ENCODE results near the gene VAV2. TPM values are rescaled to one million over a fixed set of nuclear protein-coding genes. Genes with fewer than 3 reads are reported as not detected.

Gene VAV2
- total and polyA plus RNA-seq, 2 experiments from 2014 or later, result 8.1 to 28.9 TPM

DNA sequence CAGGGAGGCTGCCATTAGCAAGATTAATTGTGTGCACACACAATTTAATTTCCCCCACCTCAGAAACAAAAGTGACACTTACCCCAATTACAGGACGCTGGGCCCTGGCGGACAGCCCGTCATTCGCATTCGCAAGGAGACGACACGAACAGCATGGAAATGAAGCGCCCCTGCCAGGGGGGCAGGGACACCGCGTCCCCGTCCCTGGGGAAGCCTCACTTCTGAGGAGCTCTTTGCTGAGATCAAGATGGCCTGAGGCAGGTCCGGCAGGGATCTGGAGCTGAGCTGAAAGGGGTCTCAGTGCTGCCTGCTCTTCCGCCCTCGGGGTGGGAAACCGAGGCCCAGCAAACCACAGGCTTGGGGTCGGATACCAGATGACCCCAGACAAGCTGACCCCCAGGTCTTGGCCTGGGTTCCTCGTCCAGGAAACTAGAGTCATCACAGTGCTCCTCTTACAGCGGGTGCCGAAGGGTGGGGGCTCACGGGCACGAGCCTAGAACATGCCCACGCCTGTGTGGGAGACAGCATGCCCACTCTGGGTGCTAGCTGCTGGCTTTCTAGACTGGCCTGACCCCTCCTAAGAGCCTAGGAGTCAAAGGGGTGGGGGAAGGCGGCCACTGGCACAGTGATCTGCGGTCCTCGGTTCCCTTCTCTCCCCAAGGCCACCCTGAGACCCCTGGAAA, 103.2 kb downstream of the VAV2 start:
- Histone ChIP-seq H3K79me2 (replicated peaks; ENCODE audit: insufficient read depth) (peaks cover 40% of the 10 kb centered on the region), H3K4me2 (no peak overlapping the region), H3K4me1 (ENCODE audit: insufficient read depth) (no peaks in the 10 kb centered on the region), H2AFZ (no peak overlapping the region), H3K9me2 (ENCODE audit: insufficient read depth) (no peaks in the 10 kb centered on the region), H3K4me3 (no peak overlapping the region), H3F3A (replicated peaks; ENCODE audit: low read depth) (no peaks in the 10 kb centered on the region), H3K27me3 (ENCODE audit: insufficient read depth) (no peaks in the 10 kb centered on the region), H4K20me1 (replicated peaks; ENCODE audit: insufficient read depth) (no peaks in the 10 kb centered on the region; the same call in 1 of the 2 replicates), H3K36me3 (ENCODE audit: insufficient read depth) (no peaks in the 10 kb centered on the region), H3K27ac (ENCODE audit: low read depth) (peak overlapping the region; percentile 39; the same call in 1 of the 2 replicates)
- H3K4me1 Mint-ChIP-seq, result peaks cover 56% of the 10 kb centered on the region
- DNase-seq (ENCODE audit: low spot score) (no peak), ATAC-seq (peak; percentile 8; the same call in 2 of the 3 replicates)
- TF ChIP-seq ZNF114 (CRISPR knock-in tag; IDR thresholded peaks at IDR 0.05), result no peak
- no peak for TF ChIP-seq JUNB (IDR thresholded peaks at IDR 0.05; ENCODE audit: unreplicated experiment)
- no peak for TF ChIP-seq CREB1 (CRISPR knock-in tag; IDR thresholded peaks at IDR 0.05; ENCODE audit: low read depth)
- TF ChIP-seq, protein P1, sequence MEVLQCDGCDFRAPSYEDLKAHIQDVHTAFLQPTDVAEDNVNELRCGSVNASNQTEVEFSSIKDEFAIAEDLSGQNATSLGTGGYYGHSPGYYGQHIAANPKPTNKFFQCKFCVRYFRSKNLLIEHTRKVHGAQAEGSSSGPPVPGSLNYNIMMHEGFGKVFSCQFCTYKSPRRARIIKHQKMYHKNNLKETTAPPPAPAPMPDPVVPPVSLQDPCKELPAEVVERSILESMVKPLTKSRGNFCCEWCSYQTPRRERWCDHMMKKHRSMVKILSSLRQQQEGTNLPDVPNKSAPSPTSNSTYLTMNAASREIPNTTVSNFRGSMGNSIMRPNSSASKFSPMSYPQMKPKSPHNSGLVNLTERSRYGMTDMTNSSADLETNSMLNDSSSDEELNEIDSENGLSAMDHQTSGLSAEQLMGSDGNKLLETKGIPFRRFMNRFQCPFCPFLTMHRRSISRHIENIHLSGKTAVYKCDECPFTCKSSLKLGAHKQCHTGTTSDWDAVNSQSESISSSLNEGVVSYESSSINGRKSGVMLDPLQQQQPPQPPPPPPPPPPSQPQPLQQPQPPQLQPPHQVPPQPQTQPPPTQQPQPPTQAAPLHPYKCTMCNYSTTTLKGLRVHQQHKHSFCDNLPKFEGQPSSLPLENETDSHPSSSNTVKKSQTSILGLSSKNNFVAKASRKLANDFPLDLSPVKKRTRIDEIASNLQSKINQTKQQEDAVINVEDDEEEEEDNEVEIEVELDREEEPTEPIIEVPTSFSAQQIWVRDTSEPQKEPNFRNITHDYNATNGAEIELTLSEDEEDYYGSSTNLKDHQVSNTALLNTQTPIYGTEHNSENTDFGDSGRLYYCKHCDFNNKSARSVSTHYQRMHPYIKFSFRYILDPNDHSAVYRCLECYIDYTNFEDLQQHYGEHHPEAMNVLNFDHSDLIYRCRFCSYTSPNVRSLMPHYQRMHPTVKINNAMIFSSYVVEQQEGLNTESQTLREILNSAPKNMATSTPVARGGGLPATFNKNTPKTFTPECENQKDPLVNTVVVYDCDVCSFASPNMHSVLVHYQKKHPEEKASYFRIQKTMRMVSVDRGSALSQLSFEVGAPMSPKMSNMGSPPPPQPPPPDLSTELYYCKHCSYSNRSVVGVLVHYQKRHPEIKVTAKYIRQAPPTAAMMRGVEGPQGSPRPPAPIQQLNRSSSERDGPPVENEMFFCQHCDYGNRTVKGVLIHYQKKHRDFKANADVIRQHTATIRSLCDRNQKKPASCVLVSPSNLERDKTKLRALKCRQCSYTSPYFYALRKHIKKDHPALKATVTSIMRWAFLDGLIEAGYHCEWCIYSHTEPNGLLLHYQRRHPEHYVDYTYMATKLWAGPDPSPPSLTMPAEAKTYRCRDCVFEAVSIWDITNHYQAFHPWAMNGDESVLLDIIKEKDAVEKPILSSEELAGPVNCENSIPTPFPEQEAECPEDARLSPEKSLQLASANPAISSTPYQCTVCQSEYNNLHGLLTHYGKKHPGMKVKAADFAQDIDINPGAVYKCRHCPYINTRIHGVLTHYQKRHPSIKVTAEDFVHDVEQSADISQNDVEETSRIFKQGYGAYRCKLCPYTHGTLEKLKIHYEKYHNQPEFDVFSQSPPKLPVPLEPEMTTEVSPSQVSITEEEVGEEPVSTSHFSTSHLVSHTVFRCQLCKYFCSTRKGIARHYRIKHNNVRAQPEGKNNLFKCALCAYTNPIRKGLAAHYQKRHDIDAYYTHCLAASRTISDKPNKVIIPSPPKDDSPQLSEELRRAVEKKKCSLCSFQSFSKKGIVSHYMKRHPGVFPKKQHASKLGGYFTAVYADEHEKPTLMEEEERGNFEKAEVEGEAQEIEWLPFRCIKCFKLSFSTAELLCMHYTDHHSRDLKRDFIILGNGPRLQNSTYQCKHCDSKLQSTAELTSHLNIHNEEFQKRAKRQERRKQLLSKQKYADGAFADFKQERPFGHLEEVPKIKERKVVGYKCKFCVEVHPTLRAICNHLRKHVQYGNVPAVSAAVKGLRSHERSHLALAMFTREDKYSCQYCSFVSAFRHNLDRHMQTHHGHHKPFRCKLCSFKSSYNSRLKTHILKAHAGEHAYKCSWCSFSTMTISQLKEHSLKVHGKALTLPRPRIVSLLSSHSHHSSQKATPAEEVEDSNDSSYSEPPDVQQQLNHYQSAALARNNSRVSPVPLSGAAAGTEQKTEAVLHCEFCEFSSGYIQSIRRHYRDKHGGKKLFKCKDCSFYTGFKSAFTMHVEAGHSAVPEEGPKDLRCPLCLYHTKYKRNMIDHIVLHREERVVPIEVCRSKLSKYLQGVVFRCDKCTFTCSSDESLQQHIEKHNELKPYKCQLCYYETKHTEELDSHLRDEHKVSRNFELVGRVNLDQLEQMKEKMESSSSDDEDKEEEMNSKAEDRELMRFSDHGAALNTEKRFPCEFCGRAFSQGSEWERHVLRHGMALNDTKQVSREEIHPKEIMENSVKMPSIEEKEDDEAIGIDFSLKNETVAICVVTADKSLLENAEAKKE (CRISPR knock-in tag; IDR thresholded peaks at IDR 0.05), result no peak
- TF ChIP-seq EZH2phosphoT487 (IDR thresholded peaks at IDR 0.05; ENCODE audit: unreplicated experiment), result no peak
- no peak for TF ChIP-seq EZH2 (IDR thresholded peaks at IDR 0.05; ENCODE audit: low read depth, unreplicated experiment)
- TF ChIP-seq STAT1 (IDR thresholded peaks at IDR 0.05; ENCODE audit: unreplicated experiment), result no peak
- TF ChIP-seq POLR2AphosphoS5 (IDR thresholded peaks at IDR 0.05; ENCODE audit: low read depth), result no peak
- TF ChIP-seq, protein P2, sequence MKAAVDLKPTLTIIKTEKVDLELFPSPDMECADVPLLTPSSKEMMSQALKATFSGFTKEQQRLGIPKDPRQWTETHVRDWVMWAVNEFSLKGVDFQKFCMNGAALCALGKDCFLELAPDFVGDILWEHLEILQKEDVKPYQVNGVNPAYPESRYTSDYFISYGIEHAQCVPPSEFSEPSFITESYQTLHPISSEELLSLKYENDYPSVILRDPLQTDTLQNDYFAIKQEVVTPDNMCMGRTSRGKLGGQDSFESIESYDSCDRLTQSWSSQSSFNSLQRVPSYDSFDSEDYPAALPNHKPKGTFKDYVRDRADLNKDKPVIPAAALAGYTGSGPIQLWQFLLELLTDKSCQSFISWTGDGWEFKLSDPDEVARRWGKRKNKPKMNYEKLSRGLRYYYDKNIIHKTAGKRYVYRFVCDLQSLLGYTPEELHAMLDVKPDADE (IDR thresholded peaks at IDR 0.05), result no peak
- no peak for TF ChIP-seq ZNF331 (CRISPR knock-in tag; IDR thresholded peaks at IDR 0.05; ENCODE audit: low read depth)
- TF ChIP-seq NANOG (IDR thresholded peaks at IDR 0.05; ENCODE audit: borderline replicate concordance), result no peak
- TF ChIP-seq, protein P3, sequence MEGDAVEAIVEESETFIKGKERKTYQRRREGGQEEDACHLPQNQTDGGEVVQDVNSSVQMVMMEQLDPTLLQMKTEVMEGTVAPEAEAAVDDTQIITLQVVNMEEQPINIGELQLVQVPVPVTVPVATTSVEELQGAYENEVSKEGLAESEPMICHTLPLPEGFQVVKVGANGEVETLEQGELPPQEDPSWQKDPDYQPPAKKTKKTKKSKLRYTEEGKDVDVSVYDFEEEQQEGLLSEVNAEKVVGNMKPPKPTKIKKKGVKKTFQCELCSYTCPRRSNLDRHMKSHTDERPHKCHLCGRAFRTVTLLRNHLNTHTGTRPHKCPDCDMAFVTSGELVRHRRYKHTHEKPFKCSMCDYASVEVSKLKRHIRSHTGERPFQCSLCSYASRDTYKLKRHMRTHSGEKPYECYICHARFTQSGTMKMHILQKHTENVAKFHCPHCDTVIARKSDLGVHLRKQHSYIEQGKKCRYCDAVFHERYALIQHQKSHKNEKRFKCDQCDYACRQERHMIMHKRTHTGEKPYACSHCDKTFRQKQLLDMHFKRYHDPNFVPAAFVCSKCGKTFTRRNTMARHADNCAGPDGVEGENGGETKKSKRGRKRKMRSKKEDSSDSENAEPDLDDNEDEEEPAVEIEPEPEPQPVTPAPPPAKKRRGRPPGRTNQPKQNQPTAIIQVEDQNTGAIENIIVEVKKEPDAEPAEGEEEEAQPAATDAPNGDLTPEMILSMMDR (conservative IDR thresholded peaks at IDR 0.05; ENCODE audit: low read depth in 2 of 2), result no peak
- TF ChIP-seq, protein P4, sequence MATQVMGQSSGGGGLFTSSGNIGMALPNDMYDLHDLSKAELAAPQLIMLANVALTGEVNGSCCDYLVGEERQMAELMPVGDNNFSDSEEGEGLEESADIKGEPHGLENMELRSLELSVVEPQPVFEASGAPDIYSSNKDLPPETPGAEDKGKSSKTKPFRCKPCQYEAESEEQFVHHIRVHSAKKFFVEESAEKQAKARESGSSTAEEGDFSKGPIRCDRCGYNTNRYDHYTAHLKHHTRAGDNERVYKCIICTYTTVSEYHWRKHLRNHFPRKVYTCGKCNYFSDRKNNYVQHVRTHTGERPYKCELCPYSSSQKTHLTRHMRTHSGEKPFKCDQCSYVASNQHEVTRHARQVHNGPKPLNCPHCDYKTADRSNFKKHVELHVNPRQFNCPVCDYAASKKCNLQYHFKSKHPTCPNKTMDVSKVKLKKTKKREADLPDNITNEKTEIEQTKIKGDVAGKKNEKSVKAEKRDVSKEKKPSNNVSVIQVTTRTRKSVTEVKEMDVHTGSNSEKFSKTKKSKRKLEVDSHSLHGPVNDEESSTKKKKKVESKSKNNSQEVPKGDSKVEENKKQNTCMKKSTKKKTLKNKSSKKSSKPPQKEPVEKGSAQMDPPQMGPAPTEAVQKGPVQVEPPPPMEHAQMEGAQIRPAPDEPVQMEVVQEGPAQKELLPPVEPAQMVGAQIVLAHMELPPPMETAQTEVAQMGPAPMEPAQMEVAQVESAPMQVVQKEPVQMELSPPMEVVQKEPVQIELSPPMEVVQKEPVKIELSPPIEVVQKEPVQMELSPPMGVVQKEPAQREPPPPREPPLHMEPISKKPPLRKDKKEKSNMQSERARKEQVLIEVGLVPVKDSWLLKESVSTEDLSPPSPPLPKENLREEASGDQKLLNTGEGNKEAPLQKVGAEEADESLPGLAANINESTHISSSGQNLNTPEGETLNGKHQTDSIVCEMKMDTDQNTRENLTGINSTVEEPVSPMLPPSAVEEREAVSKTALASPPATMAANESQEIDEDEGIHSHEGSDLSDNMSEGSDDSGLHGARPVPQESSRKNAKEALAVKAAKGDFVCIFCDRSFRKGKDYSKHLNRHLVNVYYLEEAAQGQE (IDR thresholded peaks at IDR 0.05; ENCODE audit: unreplicated experiment), result no peak
- no peaks in the 10 kb centered on the region; the same call in 2 of the 3 replicates for H3K9me3 Mint-ChIP-seq
- H3K27ac Mint-ChIP-seq, result peak overlapping the region; percentile 92
- H3K36me3 Mint-ChIP-seq (ENCODE audit: low read depth), result peaks cover 2% of the 10 kb centered on the region; the same call in 1 of the 3 replicates
- H3K4me3 Mint-ChIP-seq, result no peak overlapping the region
- peaks cover 13% of the 10 kb centered on the region for H3K27me3 Mint-ChIP-seq (ENCODE audit: insufficient read depth, low read depth, poor library complexity)

Measured in GM23338 (cell line).